ENCODE results near the gene RALGPS2. TPM values are rescaled to one million over a fixed set of nuclear protein-coding genes. Genes with fewer than 3 reads are reported as not detected.

Gene RALGPS2
- total and polyA plus RNA-seq, 9 of the 15 experiments (the other 6 are each of a cell fraction or from before 2014, with no cell fraction given), result 0.28 to 6.5 (median 2.6) TPM

DNA sequence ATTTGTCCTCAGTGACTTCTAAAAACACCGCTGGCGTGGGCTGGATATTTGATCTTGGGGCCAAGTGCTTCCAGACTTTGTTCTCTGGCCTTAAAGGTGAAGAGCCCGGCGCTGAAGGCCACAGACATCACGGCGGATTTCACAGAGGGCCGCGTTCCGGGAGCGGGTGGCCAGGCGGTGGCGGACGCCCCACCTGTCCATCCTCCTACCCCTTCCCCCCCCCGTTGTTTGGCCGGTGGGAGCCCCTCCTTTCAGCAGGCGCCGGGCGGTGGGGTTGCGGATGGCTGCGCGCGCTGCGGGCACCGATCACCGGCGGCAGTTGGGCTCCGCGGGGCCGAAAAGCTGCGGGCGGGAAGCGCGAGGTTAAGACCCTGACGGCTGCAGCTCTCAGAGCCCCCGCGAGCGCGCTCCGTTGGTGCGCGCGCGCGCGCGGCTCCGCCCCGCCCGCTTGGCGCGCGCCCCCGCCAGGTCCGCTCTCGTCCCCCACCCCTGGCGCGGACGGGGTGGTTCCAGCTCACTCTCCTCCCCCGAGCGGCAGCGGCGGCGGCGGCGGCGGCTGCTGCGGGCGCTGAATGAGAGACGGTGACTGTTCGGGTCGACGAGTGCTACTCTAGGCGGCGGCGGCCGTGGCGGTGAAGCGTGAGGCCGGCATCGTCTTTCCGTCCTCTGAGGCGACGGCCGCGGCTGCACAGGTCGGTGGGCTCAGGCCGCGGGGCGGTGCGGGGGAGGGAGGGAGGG lies at the start of gene RALGPS2 (continued):
- TF ChIP-seq, protein P1, sequence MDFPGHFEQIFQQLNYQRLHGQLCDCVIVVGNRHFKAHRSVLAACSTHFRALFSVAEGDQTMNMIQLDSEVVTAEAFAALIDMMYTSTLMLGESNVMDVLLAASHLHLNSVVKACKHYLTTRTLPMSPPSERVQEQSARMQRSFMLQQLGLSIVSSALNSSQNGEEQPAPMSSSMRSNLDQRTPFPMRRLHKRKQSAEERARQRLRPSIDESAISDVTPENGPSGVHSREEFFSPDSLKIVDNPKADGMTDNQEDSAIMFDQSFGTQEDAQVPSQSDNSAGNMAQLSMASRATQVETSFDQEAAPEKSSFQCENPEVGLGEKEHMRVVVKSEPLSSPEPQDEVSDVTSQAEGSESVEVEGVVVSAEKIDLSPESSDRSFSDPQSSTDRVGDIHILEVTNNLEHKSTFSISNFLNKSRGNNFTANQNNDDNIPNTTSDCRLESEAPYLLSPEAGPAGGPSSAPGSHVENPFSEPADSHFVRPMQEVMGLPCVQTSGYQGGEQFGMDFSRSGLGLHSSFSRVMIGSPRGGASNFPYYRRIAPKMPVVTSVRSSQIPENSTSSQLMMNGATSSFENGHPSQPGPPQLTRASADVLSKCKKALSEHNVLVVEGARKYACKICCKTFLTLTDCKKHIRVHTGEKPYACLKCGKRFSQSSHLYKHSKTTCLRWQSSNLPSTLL (IDR thresholded peaks at IDR 0.05), result no peak
- TF ChIP-seq CREB1 (IDR thresholded peaks at IDR 0.05), result no peak
- peak; percentile 69; the same call in 1 of the 2 replicates for TF ChIP-seq CREB1 (CRISPR knock-in tag; IDR thresholded peaks at IDR 0.05)
- TF ChIP-seq, protein P2, sequence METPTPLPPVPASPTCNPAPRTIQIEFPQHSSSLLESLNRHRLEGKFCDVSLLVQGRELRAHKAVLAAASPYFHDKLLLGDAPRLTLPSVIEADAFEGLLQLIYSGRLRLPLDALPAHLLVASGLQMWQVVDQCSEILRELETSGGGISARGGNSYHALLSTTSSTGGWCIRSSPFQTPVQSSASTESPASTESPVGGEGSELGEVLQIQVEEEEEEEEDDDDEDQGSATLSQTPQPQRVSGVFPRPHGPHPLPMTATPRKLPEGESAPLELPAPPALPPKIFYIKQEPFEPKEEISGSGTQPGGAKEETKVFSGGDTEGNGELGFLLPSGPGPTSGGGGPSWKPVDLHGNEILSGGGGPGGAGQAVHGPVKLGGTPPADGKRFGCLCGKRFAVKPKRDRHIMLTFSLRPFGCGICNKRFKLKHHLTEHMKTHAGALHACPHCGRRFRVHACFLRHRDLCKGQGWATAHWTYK (CRISPR knock-in tag; IDR thresholded peaks at IDR 0.05), result peak; percentile 29; the same call in 1 of the 2 replicates
- TF ChIP-seq LCOR (CRISPR knock-in tag; IDR thresholded peaks at IDR 0.05), result 0 out of 2 replicates have a peak, but pooled peaks have one; percentile 54
- TF ChIP-seq E2F3 (CRISPR knock-in tag; IDR thresholded peaks at IDR 0.05), result peak; percentile 79
- no peak for TF ChIP-seq NR4A1 (CRISPR knock-in tag; IDR thresholded peaks at IDR 0.05)
- peak; percentile 72 for TF ChIP-seq NR4A1 (tag; IDR thresholded peaks at IDR 0.05)
- TF ChIP-seq, protein P3, sequence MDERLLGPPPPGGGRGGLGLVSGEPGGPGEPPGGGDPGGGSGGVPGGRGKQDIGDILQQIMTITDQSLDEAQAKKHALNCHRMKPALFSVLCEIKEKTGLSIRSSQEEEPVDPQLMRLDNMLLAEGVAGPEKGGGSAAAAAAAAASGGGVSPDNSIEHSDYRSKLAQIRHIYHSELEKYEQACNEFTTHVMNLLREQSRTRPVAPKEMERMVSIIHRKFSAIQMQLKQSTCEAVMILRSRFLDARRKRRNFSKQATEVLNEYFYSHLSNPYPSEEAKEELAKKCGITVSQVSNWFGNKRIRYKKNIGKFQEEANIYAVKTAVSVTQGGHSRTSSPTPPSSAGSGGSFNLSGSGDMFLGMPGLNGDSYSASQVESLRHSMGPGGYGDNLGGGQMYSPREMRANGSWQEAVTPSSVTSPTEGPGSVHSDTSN (CRISPR knock-in tag; IDR thresholded peaks at IDR 0.05; ENCODE audit: low read depth), result no peak
- TF ChIP-seq, protein P3 (tag; conservative IDR thresholded peaks at IDR 0.05; ENCODE audit: low read depth), result peak; percentile 59
- TF ChIP-seq, protein P4, sequence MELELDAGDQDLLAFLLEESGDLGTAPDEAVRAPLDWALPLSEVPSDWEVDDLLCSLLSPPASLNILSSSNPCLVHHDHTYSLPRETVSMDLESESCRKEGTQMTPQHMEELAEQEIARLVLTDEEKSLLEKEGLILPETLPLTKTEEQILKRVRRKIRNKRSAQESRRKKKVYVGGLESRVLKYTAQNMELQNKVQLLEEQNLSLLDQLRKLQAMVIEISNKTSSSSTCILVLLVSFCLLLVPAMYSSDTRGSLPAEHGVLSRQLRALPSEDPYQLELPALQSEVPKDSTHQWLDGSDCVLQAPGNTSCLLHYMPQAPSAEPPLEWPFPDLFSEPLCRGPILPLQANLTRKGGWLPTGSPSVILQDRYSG (tag; conservative IDR thresholded peaks at IDR 0.05; ENCODE audit: low read depth), result peak; percentile 56; the same call in 1 of the 2 replicates
- TF ChIP-seq FOXM1 (IDR thresholded peaks at IDR 0.05; ENCODE audit: low read depth), result no peak
- 0 out of 2 replicates have a peak, but pooled peaks have one; percentile 31 for TF ChIP-seq FOXM1 (CRISPR knock-in tag; IDR thresholded peaks at IDR 0.05; ENCODE audit: low read depth)
- peak in 1 of 2 experiments; percentile 43; a peak in 1 of 4 replicates for TF ChIP-seq TEAD1 (CRISPR knock-in tag; IDR thresholded peaks at IDR 0.05)
- TF ChIP-seq, protein P5, sequence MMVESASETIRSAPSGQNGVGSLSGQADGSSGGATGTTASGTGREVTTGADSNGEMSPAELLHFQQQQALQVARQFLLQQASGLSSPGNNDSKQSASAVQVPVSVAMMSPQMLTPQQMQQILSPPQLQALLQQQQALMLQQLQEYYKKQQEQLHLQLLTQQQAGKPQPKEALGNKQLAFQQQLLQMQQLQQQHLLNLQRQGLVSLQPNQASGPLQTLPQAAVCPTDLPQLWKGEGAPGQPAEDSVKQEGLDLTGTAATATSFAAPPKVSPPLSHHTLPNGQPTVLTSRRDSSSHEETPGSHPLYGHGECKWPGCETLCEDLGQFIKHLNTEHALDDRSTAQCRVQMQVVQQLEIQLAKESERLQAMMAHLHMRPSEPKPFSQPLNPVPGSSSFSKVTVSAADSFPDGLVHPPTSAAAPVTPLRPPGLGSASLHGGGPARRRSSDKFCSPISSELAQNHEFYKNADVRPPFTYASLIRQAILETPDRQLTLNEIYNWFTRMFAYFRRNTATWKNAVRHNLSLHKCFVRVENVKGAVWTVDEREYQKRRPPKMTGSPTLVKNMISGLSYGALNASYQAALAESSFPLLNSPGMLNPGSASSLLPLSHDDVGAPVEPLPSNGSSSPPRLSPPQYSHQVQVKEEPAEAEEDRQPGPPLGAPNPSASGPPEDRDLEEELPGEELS (CRISPR knock-in tag; IDR thresholded peaks at IDR 0.05; ENCODE audit: borderline replicate concordance), result peak; percentile 68; the same call in 1 of the 2 replicates
- TF ChIP-seq FUS (optimal IDR thresholded peaks at IDR 0.05; ENCODE audit: low read depth, low read length), result peak; percentile 71
- no peak for TF ChIP-seq NFE2 (IDR thresholded peaks at IDR 0.05; ENCODE audit: low read depth)
- TF ChIP-seq KLF1 (tag; IDR thresholded peaks at IDR 0.05), result no peak
- peak; percentile 57 for TF ChIP-seq RBFOX2 (IDR thresholded peaks at IDR 0.05; ENCODE audit: low read depth, low read length)
